ENCODE results near the gene SCAF8.
A peak's percentile ranks its signal among the peaks of the same experiment; 100 is the strongest.
"Not testable (repeated sequence)": the region's sequence is repeated elsewhere in the genome, so short reads cannot be mapped to it uniquely, and the experiment has no call there.

The SCAF8 gene

DNA sequence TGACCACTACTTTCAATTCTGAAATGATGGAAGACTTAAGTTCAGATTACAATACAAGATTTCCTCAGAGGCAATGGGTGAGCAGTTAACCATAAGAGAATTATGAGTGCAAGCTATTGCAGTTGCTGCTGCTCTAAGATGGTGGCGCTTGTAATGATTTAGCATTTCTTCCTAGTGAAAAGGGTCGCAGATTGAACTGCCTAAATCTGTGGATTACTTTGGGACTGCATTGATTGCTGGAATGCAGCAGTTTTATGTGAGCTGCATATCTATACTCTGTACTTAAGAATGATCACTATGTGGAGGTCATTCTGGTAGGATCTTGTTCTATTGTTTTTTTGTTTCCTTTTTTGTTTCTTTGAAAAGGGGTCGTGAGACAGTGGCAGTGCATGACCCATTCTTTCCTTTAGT lies 5.3 kb downstream of the SCAF8 start:
- Histone ChIP-seq H4K5ac (ENCODE audit: low read length) (no peak overlapping the region), H2BK15ac (replicated peaks; ENCODE audit: low read depth) (no peak overlapping the region), H3K4me2 (ENCODE audit: low read length) (peak overlapping the region; percentile 13), H3K27ac (ENCODE audit: low read depth, low read length) (no peak overlapping the region), H3K4me3 (ENCODE audit: low read length) (no peak overlapping the region), H2AK5ac (ENCODE audit: low read length) (no peak overlapping the region), H3K4me1 (ENCODE audit: control insufficient read depth, low read depth, low read length) (peaks cover 7% of the 10 kb centered on the region), H3K18ac (ENCODE audit: low read length) (no peak overlapping the region), H2BK5ac (ENCODE audit: low read length) (no peak overlapping the region), H3K23ac (ENCODE audit: low read length) (no peak overlapping the region), H3K79me2 (ENCODE audit: control insufficient read depth, insufficient read depth, low read length) (peaks cover 70% of the 10 kb centered on the region), H3K56ac (ENCODE audit: low read length) (no peak overlapping the region), H3K4ac (ENCODE audit: low read depth, low read length) (no peak overlapping the region), H3K9ac (ENCODE audit: low read length) (peak overlapping the region; percentile 39), H3K79me1 (ENCODE audit: low read length) (peaks cover 3% of the 10 kb centered on the region), H2BK120ac (ENCODE audit: low read depth, low read length) (no peak overlapping the region), H4K8ac (ENCODE audit: low read depth, low read length) (no peak overlapping the region), H3K27me3 (ENCODE audit: insufficient read depth, low read length, poor library complexity) (no peaks in the 10 kb centered on the region), H3K36me3 (ENCODE audit: control insufficient read depth, insufficient read depth, low read length) (no peaks in the 10 kb centered on the region)
- peak; percentile 76 for DNase-seq
- WGBS (ENCODE audit: extremely low coverage, insufficient coverage, low lambda C conversion rate): no CpG with 5 or more reads among the region's 3 CpGs

- Histone ChIP-seq H3K18ac (ENCODE audit: low read length) (no peak overlapping the region), H4K8ac (ENCODE audit: low read depth, low read length) (no peak overlapping the region), H3K27ac (ENCODE audit: low read depth, low read length) (no peak overlapping the region), H3K9ac (ENCODE audit: low read length) (no peak overlapping the region), H2AK5ac (ENCODE audit: low read length) (no peak overlapping the region), H3K79me2 (ENCODE audit: control insufficient read depth, insufficient read depth, low read length) (peaks cover 72% of the 10 kb centered on the region), H3K56ac (ENCODE audit: low read length) (no peak overlapping the region), H2BK120ac (ENCODE audit: low read depth, low read length) (no peak overlapping the region), H2BK15ac (replicated peaks; ENCODE audit: low read depth) (no peak overlapping the region), H3K36me3 (ENCODE audit: control insufficient read depth, insufficient read depth, low read length) (no peaks in the 10 kb centered on the region), H3K4ac (ENCODE audit: low read depth, low read length) (no peak overlapping the region), H3K23ac (ENCODE audit: low read length) (no peak overlapping the region), H3K4me1 (ENCODE audit: control insufficient read depth, low read depth, low read length) (peaks cover 7% of the 10 kb centered on the region), H3K4me3 (ENCODE audit: low read length) (no peak overlapping the region), H3K27me3 (ENCODE audit: insufficient read depth, low read length, poor library complexity) (no peaks in the 10 kb centered on the region), H3K4me2 (ENCODE audit: low read length) (no peak overlapping the region), H4K5ac (ENCODE audit: low read length) (no peak overlapping the region), H3K79me1 (ENCODE audit: low read length) (peaks cover 4% of the 10 kb centered on the region), H2BK5ac (ENCODE audit: low read length) (no peak overlapping the region)
- DNase-seq: no peak
- WGBS (ENCODE audit: extremely low coverage, insufficient coverage, low lambda C conversion rate): no CpG with 5 or more reads among the region's 5 CpGs
Observed at GRCh38 chr6:154740658-154741057, 7.4 kb downstream of the SCAF8 start.

DNA sequence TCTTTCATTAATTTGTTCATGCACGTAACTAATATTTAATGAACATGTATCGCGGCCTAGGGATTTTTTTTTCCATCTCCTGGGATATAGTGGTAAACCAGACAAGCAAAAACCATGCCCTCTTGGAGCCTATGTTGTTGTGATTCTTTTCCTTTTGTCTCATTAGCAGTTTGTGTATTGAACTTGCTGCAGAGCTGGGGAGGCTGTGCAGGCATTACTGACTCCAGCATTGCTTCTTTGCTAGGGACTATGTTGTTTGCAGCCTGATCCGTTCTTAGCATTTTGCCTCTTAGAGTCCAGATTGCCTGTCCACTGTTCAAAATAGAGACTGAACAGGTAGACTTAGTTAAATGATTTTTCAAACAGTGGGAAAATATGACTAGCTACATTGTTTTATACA lies 9.7 kb downstream of the SCAF8 start:
- Histone ChIP-seq H3K27me3 (ENCODE audit: insufficient read depth, low read length, poor library complexity) (no peaks in the 10 kb centered on the region), H3K18ac (ENCODE audit: low read length) (no peak overlapping the region), H3K4me1 (ENCODE audit: control insufficient read depth, low read depth, low read length) (peaks cover 5% of the 10 kb centered on the region), H4K5ac (ENCODE audit: low read length) (no peak overlapping the region), H2BK120ac (ENCODE audit: low read depth, low read length) (no peak overlapping the region), H2BK5ac (ENCODE audit: low read length) (no peak overlapping the region), H3K79me2 (ENCODE audit: control insufficient read depth, insufficient read depth, low read length) (peaks cover 71% of the 10 kb centered on the region), H2AK5ac (ENCODE audit: low read length) (no peak overlapping the region), H3K36me3 (ENCODE audit: control insufficient read depth, insufficient read depth, low read length) (no peaks in the 10 kb centered on the region), H3K27ac (ENCODE audit: low read depth, low read length) (no peak overlapping the region), H3K79me1 (ENCODE audit: low read length) (peaks cover 4% of the 10 kb centered on the region), H3K4me3 (ENCODE audit: low read length) (no peak overlapping the region), H3K56ac (ENCODE audit: low read length) (no peak overlapping the region), H3K4ac (ENCODE audit: low read depth, low read length) (no peak overlapping the region), H3K4me2 (ENCODE audit: low read length) (no peak overlapping the region), H2BK15ac (replicated peaks; ENCODE audit: low read depth) (no peak overlapping the region), H3K23ac (ENCODE audit: low read length) (no peak overlapping the region), H4K8ac (ENCODE audit: low read depth, low read length) (no peak overlapping the region), H3K9ac (ENCODE audit: low read length) (no peak overlapping the region)
- peak; percentile 34 for DNase-seq
- WGBS (ENCODE audit: extremely low coverage, insufficient coverage, low lambda C conversion rate): no CpG with 5 or more reads among the region's 4 CpGs

- not testable (repeated sequence) for H2AK5ac ChIP-seq (ENCODE audit: low read length); H3K4me1 ChIP-seq (ENCODE audit: control insufficient read depth, low read depth, low read length); H4K8ac ChIP-seq (ENCODE audit: low read depth, low read length); H4K5ac ChIP-seq (ENCODE audit: low read length); DNase-seq; H3K4me3 ChIP-seq (ENCODE audit: low read length); H3K27me3 ChIP-seq (ENCODE audit: insufficient read depth, low read length, poor library complexity); H3K18ac ChIP-seq (ENCODE audit: low read length); H3K9ac ChIP-seq (ENCODE audit: low read length); H3K79me1 ChIP-seq (ENCODE audit: low read length); H3K4me2 ChIP-seq (ENCODE audit: low read length); H3K56ac ChIP-seq (ENCODE audit: low read length); H3K23ac ChIP-seq (ENCODE audit: low read length); H2BK15ac ChIP-seq (replicated peaks; ENCODE audit: low read depth); H3K27ac ChIP-seq (ENCODE audit: low read depth, low read length); H3K4ac ChIP-seq (ENCODE audit: low read depth, low read length); H2BK5ac ChIP-seq (ENCODE audit: low read length); H2BK120ac ChIP-seq (ENCODE audit: low read depth, low read length); H3K36me3 ChIP-seq (ENCODE audit: control insufficient read depth, insufficient read depth, low read length)
- peaks cover 69% of the 10 kb centered on the region for H3K79me2 ChIP-seq (ENCODE audit: control insufficient read depth, insufficient read depth, low read length)
- no CpG with 5 or more reads among the region's 7 CpGs for WGBS (ENCODE audit: extremely low coverage, insufficient coverage, low lambda C conversion rate)
Observed at GRCh38 chr6:154744029-154744745, 11.0 kb downstream of the SCAF8 start.

DNA sequence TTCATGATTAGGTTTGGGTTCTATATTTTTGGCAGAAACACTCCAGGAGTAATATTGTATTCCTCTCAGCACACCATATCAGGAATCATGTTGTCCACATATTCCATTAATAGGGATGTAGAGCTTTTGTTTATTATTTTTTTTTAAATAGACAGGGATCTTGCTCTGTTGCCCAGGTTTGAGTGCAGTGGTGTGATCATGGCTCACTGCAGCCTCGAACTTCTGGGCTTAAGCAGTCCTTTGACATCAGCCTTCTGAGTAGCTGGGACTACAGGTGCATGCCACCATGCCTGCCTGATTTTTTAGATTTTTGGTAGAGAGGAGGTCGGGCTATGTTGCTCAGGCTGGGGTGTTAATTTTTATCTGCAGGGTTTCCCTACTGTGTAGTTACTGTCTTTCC lies 12.0 kb downstream of the SCAF8 start:
- H3K36me3 ChIP-seq (ENCODE audit: control insufficient read depth, insufficient read depth, low read length): no peaks in the 10 kb centered on the region
- no peak overlapping the region for H3K4ac ChIP-seq (ENCODE audit: low read depth, low read length)
- no peak overlapping the region for H3K9ac ChIP-seq (ENCODE audit: low read length)
- H4K5ac ChIP-seq (ENCODE audit: low read length): no peak overlapping the region
- no peak overlapping the region for H2BK120ac ChIP-seq (ENCODE audit: low read depth, low read length)
- H3K56ac ChIP-seq (ENCODE audit: low read length): no peak overlapping the region
- H2BK5ac ChIP-seq (ENCODE audit: low read length): no peak overlapping the region
- no peak overlapping the region for H3K23ac ChIP-seq (ENCODE audit: low read length)
- WGBS (ENCODE audit: extremely low coverage, insufficient coverage, low lambda C conversion rate): no CpG with 5 or more reads among the region's 2 CpGs
- no peak for DNase-seq
- H3K79me2 ChIP-seq (ENCODE audit: control insufficient read depth, insufficient read depth, low read length): peaks cover 70% of the 10 kb centered on the region
- H2AK5ac ChIP-seq (ENCODE audit: low read length): no peak overlapping the region
- H4K8ac ChIP-seq (ENCODE audit: low read depth, low read length): no peak overlapping the region
- no peak overlapping the region for H3K4me3 ChIP-seq (ENCODE audit: low read length)
- H2BK15ac ChIP-seq (replicated peaks; ENCODE audit: low read depth): no peak overlapping the region
- H3K79me1 ChIP-seq (ENCODE audit: low read length): peaks cover 3% of the 10 kb centered on the region
- no peaks in the 10 kb centered on the region for H3K4me1 ChIP-seq (ENCODE audit: control insufficient read depth, low read depth, low read length)
- no peak overlapping the region for H3K4me2 ChIP-seq (ENCODE audit: low read length)
- no peaks in the 10 kb centered on the region for H3K27me3 ChIP-seq (ENCODE audit: insufficient read depth, low read length, poor library complexity)
- no peak overlapping the region for H3K27ac ChIP-seq (ENCODE audit: low read depth, low read length)
- no peak overlapping the region for H3K18ac ChIP-seq (ENCODE audit: low read length)

- Histone ChIP-seq H3K9ac (ENCODE audit: low read length) (no peak overlapping the region), H3K27ac (ENCODE audit: low read depth, low read length) (no peak overlapping the region), H3K23ac (ENCODE audit: low read length) (no peak overlapping the region), H4K8ac (ENCODE audit: low read depth, low read length) (no peak overlapping the region), H3K4me3 (ENCODE audit: low read length) (no peak overlapping the region), H3K79me1 (ENCODE audit: low read length) (peaks cover 3% of the 10 kb centered on the region), H3K18ac (ENCODE audit: low read length) (no peak overlapping the region), H3K4me2 (ENCODE audit: low read length) (no peak overlapping the region), H3K27me3 (ENCODE audit: insufficient read depth, low read length, poor library complexity) (no peaks in the 10 kb centered on the region), H3K4me1 (ENCODE audit: control insufficient read depth, low read depth, low read length) (no peaks in the 10 kb centered on the region), H3K79me2 (ENCODE audit: control insufficient read depth, insufficient read depth, low read length) (peaks cover 70% of the 10 kb centered on the region), H2BK15ac (replicated peaks; ENCODE audit: low read depth) (no peak overlapping the region), H2AK5ac (ENCODE audit: low read length) (no peak overlapping the region), H3K56ac (ENCODE audit: low read length) (no peak overlapping the region), H3K4ac (ENCODE audit: low read depth, low read length) (no peak overlapping the region), H4K5ac (ENCODE audit: low read length) (no peak overlapping the region), H2BK5ac (ENCODE audit: low read length) (no peak overlapping the region), H3K36me3 (ENCODE audit: control insufficient read depth, insufficient read depth, low read length) (no peaks in the 10 kb centered on the region), H2BK120ac (ENCODE audit: low read depth, low read length) (no peak overlapping the region)
- no CpG with 5 or more reads among the region's 3 CpGs for WGBS (ENCODE audit: extremely low coverage, insufficient coverage, low lambda C conversion rate)
- no peak for DNase-seq
Observed at GRCh38 chr6:154749341-154749740, 16.1 kb downstream of the SCAF8 start.
